Choroid plexus epithelial cell (primary cell): ENCODE results near the gene MAP4.

Experiments
- DNase-seq: peaks from one replicate; pipeline ENCODE4 v3.0.0-alpha.2; 2010; ENCODE audit warnings: low read depth
- H3K4me3 ChIP-seq: 2 replicates; pipeline ENCODE4 v1.5.1; 2011; ENCODE audit warnings: low read depth, mild to moderate bottlenecking, control low read depth, low read length, moderate library complexity
- TF ChIP-seq, protein P1 (sequence below): conservative IDR thresholded peaks from 2 replicates; pipeline ENCODE4 v1.5.1; 2011; ENCODE audit warnings: low read depth, mild to moderate bottlenecking, control low read depth, inconsistent platforms, low read length, moderate library complexity

The MAP4 gene

DNA sequence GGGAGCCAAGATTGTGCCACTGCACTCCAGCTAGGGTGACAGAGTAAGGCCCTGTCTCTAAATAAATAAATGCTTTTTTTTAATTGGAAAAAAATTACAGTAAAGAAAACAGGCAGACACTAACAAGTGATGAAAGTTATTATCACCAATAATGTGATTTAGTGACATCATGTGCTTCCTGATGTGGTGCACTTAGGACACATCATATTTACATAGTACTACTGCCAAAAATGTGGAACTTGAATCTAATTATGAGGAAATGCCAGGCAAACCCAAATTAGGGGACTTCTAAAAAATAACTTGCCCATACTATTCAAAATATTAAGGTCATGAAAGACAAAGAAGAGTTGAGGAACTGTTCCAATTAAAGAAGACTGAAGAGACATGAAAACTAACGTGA is 30.8 kb downstream of the MAP4 start:
- H3K4me3 ChIP-seq: no peak overlapping the region
- TF ChIP-seq, protein P1, sequence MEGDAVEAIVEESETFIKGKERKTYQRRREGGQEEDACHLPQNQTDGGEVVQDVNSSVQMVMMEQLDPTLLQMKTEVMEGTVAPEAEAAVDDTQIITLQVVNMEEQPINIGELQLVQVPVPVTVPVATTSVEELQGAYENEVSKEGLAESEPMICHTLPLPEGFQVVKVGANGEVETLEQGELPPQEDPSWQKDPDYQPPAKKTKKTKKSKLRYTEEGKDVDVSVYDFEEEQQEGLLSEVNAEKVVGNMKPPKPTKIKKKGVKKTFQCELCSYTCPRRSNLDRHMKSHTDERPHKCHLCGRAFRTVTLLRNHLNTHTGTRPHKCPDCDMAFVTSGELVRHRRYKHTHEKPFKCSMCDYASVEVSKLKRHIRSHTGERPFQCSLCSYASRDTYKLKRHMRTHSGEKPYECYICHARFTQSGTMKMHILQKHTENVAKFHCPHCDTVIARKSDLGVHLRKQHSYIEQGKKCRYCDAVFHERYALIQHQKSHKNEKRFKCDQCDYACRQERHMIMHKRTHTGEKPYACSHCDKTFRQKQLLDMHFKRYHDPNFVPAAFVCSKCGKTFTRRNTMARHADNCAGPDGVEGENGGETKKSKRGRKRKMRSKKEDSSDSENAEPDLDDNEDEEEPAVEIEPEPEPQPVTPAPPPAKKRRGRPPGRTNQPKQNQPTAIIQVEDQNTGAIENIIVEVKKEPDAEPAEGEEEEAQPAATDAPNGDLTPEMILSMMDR: no peak
- no peak for DNase-seq

DNA sequence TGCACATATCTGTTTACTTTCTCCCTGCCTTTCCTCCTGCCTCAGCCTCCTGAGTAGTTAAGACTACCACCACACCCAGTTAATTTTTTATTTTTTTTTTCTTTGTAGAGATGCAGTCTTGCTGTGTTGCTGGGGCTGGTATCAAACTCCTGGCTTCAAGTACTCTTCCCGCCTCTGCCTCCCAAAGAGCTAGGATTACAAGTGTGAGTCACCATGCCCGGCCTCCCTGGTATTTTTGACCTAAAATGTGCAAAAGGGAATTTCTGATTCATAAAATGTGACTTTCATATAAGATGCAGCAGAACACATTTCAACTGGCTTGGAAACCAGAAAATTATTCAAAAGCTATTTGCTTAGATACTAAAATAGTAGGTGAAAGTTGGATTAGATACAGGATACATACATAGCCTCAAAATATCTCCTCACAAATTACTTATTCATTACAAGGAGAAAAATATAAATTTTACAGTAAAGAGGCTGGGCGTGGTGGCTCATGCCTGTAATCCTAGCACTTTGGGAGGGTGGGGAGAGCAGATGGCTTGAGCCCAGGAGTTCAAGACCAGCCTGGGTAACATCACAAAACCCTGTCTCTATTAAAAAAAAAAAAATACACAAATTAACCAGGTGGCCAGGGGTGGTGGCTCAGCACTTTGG is 32.0 kb downstream of the MAP4 start:
- peak; percentile 80 for DNase-seq
- H3K4me3 ChIP-seq: no peak overlapping the region
- TF ChIP-seq, protein P1: no peak

DNA sequence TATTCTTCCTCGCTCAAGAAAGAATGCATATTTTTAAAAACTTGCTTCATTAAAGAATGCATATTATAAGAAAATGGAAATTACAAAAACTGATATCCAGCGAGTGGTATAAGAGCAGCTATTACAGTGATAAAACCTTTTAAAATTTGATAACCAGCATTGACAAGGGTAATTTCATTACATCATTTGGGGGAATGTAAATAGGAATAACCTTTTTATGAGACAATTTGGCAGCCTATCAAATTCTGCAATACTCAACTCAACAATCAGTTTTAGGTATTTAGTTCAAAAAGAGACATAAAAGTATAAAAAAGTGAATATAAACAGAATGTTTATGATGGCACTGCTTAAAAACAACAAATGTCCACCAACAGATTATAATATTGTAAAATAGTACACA is 35.4 kb downstream of the MAP4 start:
- H3K4me3 ChIP-seq: no peak overlapping the region
- TF ChIP-seq, protein P1: no peak
- DNase-seq: no peak

DNA sequence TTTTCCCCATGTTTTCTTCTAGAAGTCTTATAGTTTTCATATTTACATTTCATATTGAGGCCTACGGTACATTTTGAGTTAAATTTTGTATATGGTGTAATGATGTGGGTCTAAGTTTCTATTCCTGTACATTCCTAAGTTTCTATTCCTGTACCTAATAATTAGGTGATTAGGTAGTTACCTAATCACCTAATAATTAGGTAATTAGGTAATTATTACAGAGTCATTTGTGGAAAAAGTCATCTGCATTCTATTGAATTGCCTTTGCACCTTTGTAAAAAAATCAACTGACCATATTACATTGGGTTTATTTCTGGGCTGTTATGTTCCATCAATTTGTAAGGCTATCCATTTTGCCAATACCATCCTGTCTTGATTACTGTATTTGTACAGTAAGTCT is 37.1 kb downstream of the MAP4 start:
- DNase-seq: no peak
- TF ChIP-seq, protein P1: no peak
- no peak overlapping the region for H3K4me3 ChIP-seq

DNA sequence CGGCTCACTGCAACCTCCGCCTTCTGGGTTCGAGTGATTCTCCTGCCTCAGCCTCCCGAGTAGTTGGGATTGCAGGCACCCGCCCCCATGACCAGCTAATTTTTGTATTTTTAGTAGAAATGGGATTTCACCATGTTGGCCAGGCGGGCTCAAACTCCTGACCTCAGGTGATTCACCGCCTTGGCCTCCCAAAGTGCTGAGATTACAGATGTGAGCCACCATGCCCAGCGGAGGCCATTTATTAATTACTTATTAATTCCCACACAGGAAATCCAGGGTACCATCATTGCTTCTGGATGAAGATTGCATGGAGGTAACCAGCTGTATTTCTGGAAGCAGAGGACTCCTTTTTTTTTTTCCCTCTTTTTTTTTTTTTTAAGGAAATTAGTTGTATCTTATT is 37.8 kb downstream of the MAP4 start:
- H3K4me3 ChIP-seq: no peak overlapping the region
- TF ChIP-seq, protein P1: no peak
- no peak for DNase-seq

DNA sequence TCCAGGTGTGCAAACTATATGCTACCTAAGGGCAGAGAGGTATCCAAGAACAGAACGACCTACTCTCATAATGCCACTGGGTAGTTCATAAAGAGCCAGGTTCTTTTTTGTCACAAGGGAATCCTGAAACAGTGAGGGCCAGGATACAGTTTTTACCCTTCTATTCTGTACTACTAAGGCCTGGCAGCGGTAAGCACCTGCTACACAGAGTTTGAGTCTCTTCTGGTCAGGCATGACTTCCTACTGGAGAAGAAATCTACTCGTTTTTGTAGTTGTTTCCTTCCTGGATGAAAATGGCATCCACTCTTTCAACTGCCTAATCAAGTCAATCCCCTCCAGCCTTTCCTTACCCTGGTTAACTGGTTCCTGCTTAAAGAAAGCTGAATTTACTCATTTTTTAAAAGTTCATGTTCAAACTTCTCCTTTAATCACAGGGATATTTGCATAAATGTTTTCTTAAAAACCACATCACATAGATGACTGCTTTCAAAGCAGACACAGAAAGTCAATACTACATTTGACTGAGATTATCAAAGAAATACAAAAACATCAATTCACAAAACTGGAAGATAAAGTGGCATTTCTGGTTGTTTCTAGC is 40.0 kb downstream of the MAP4 start:
- TF ChIP-seq, protein P1: no peak
- H3K4me3 ChIP-seq: no peak overlapping the region
- no peak for DNase-seq

DNA sequence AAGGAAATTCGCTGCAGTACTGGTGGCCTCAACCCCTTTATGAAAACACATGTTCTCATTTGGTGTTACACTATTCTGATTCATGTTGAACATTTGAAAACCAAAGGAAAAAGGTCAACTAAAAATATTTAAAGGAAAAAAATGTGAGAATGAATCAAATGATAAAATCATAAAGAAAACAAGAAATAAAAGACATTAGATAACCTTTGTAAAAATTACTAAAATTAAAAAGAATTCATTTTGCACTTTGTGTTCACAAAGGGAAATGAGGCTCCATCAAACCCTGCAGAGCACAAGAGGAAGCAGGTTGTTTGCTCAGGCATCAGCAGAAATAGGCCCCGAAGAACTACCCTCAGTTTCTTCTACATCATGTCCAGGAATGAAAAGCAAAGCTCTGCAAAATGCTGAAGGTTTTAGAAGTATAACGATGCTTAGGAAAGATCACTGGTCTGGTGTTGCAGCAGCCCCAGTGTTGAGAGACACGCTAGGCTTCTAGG is 41.2 kb downstream of the MAP4 start:
- TF ChIP-seq, protein P1: no peak
- DNase-seq: peak; percentile 16
- no peak overlapping the region for H3K4me3 ChIP-seq
